Activated naive CD4-positive, alpha-beta T cell treated with anti-CD3 and anti-CD28 coated beads, Interleukin-2, amount 10 ng/mL, durations not matched to agents 7 days and 5 days (primary cell): Measurements from ENCODE around the gene ACAT2.
"Not testable (repeated sequence)": the region's sequence is repeated elsewhere in the genome, so short reads cannot be mapped to it uniquely, and the experiment has no call there.

Experiments
- CTCF ChIA-PET: fragments of 350-600 bp; sonication (Branson Sonifier 250); formaldehyde crosslinking; loops from one replicate; lab custom pipeline; 2021; ENCODE audit warnings: antibody characterized with exemption; lab: Charles Lee
- DNase-seq: peaks from one replicate; pipeline ENCODE4 v3.0.0-alpha.2; 2020
- H3K27ac Mint-ChIP-seq: one replicate; pipeline ENCODE4 v1.8.0; 2021; ENCODE audit warnings: mild to moderate bottlenecking, moderate library complexity, mixed read lengths
- H3K27me3 Mint-ChIP-seq: one replicate; pipeline ENCODE4 v1.8.0; 2021; ENCODE audit warnings: mild to moderate bottlenecking, mixed read lengths
- H3K36me3 Mint-ChIP-seq: one replicate; pipeline ENCODE4 v1.8.0; 2021; ENCODE audit warnings: mixed read lengths
- H3K4me1 Mint-ChIP-seq: one replicate; pipeline ENCODE4 v1.8.0; 2021; ENCODE audit warnings: mixed read lengths
- H3K4me3 Mint-ChIP-seq: one replicate; pipeline ENCODE4 v1.8.0; 2021; ENCODE audit warnings: mild to moderate bottlenecking, moderate library complexity, mixed read lengths
- H3K9me3 Mint-ChIP-seq: one replicate; pipeline ENCODE4 v1.8.0; 2021; ENCODE audit warnings: mixed read lengths

Gene ACAT2

DNA sequence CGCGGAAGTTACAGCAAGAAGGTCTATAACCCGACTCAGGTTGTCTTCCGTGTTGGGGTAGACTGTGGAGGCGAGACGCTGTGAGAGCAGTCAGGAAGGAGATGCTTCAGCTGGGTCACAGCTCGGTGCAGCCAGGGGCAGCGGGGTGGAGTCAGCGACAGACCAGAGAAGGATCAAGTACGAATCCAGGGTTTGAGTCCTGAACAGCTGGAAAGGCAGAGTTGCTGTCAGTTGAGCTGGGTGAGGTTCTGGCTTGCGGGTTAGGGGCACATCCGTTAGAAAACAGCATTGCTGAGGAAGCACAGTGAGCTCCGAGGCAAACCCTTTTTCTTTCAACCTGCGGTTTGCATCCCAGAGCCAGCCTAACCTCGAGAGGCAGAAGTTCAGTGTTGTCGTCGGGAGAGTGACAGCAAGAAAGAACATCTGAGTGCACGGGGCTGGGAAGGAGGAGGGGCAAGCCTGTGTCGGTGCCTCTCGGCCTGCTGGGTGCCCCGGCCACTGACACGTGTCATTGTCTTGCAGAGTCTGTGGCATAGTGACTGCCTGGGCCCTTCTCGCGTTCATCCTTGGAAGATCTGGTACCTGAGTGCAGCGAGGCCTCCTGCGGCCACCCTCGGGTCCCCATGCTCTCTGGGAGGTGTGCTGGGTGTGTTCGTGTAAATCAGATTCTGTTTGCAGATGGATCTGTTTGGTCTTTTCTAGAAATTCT, 58.2 kb downstream of the ACAT2 start:
- peaks cover 18% of the 10 kb centered on the region for H3K4me1 Mint-ChIP-seq

DNA sequence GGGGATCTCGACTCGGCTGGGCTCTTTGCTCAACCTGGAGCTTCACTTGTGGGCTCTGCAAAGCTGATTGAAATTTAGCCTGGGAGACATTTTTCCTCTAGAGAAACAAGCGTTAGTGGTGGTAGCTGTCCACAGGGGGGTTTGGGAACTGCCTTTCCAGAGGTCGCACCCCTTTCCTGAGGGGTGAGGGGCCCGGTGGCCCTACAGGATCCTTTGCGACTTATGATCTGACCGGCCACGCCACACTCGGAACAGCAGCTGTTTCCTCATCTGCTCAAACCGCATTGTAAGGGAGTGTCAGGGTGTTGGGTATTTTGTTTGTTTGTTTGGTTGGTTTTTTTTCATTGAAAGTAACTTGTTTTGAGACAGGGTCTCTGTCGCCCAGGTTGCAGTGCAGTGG, 59.3 kb downstream of the ACAT2 start:
- peaks cover 11% of the 10 kb centered on the region for H3K27me3 Mint-ChIP-seq
- CTCF ChIA-PET, result interaction anchor here (1.0 kb wide), 1 partner anchor 30 kb away, joined by 3 read pairs; the partner anchor contains the start of gene MRPL18
- peaks cover 18% of the 10 kb centered on the region for H3K4me1 Mint-ChIP-seq
- no peaks in the 10 kb centered on the region for H3K9me3 Mint-ChIP-seq
- no peaks in the 10 kb centered on the region for H3K36me3 Mint-ChIP-seq
- DNase-seq, result no peak
- H3K4me3 Mint-ChIP-seq, result no peak overlapping the region
- no peak overlapping the region for H3K27ac Mint-ChIP-seq

More for the DNA sequence above, 58.2 kb downstream of the ACAT2 start:
- H3K36me3 Mint-ChIP-seq, result no peaks in the 10 kb centered on the region
- no peaks in the 10 kb centered on the region for H3K9me3 Mint-ChIP-seq
- CTCF ChIA-PET, result interaction anchor here (0.9 to 1.0 kb wide), 2 partner anchors 29 to 104 kb away, joined by 3 read pairs; partner anchors contain the start of gene MRPL18
- H3K27me3 Mint-ChIP-seq, result peaks cover 11% of the 10 kb centered on the region
- H3K4me3 Mint-ChIP-seq, result peak overlapping the region; percentile 68
- peak; percentile 67 for DNase-seq
- H3K27ac Mint-ChIP-seq, result peak overlapping the region; percentile 92

DNA sequence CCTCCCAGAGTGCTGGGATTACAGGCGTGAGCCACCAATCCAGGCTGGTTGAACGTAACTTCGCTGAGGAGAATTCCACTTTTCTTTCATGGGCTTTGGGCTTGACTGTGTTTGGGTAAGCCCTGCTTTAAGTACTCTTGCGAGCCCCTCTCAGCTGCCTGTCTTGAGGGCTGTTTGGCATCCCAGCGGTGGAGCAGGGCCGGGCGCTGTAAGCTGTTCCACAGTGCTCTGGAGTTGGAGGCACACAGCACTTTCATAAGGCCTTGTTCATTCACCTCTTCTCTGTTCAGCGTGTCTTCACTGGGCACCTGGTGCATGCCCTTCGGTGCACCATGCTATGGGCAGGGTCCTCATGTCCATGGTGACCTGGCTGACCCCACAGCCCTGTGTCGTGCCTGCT, 59.9 kb downstream of the ACAT2 start:
- DNase-seq, result no peak
- Mint-ChIP-seq H3K27me3 (peaks cover 11% of the 10 kb centered on the region), H3K36me3 (no peaks in the 10 kb centered on the region), H3K4me3 (no peak overlapping the region), H3K27ac (no peak overlapping the region), H3K4me1 (peaks cover 18% of the 10 kb centered on the region), H3K9me3 (no peaks in the 10 kb centered on the region)
- CTCF ChIA-PET, result interaction anchor here (1.0 kb wide), 1 partner anchor 120 kb away, joined by 3 read pairs; no protein-coding TSS in a partner anchor

DNA sequence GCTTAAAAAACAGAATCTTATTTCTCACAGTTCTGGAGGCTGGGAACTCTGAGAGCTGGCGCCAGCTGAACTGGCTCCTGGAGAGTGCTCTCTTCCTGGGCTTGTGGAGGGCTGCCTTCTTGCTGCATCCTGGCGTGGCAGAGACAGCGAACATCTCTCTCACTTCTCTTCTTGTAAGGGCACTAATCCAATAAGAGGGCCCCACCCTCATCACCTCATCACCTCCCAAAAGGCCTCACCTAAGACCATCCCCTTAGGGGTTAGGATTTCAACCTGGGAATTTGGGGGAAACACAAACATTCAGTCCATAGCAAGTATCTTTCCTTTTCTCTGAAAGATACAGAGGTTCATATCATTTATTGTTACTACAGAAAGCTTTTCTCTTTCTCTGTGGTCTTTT, 62.1 kb downstream of the ACAT2 start:
- Mint-ChIP-seq H3K9me3 (no peaks in the 10 kb centered on the region), H3K4me3 (no peak overlapping the region), H3K27me3 (peaks cover 11% of the 10 kb centered on the region), H3K36me3 (no peaks in the 10 kb centered on the region), H3K4me1 (peaks cover 20% of the 10 kb centered on the region), H3K27ac (no peak overlapping the region)
- CTCF ChIA-PET, result no interaction called here
- DNase-seq, result no peak

DNA sequence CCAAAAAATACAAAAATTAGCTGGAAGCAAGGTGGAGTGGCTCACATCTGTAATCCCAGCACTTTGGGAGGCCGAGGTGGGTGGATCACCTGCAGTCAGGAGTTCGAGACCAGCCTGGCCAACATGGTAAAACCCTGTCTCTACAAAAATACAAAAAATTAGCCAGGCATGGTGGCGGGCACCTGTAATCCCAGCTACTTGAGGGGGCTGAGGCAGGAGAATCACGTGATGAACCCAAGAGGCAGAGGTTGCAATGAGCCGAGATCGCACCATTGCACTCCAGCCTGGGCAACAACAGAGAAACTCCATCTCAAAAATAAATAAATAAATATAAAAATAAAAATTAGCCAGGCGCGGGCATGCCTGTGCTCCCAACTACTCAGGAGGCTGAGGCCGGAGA, 62.8 kb downstream of the ACAT2 start:
- H3K9me3 Mint-ChIP-seq, CTCF ChIA-PET, DNase-seq, H3K36me3 Mint-ChIP-seq, H3K27ac Mint-ChIP-seq, H3K4me3 Mint-ChIP-seq: not testable (repeated sequence)
- H3K4me1 Mint-ChIP-seq, result peaks cover 18% of the 10 kb centered on the region
- peaks cover 11% of the 10 kb centered on the region for H3K27me3 Mint-ChIP-seq

DNA sequence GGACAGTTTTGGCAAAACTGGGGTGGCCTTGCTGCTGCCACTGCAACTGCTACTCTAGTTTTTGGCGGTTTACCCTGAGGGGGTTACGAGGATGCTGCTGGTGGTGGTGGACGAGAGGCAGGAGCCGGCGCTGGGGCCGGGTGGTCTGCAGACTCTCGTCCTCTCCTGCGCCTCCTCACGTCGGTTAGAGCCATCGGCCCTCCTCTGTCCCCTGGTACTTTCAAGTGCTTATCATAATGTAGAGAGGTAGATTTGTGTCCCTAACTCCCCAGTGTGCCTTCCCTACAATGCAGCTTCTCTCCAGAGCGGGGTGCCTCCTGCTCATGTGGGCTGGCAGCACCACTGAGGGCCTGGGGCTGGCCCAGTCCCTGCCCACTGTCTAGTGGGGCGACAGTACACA, 64.2 kb downstream of the ACAT2 start:
- Mint-ChIP-seq H3K9me3 (no peaks in the 10 kb centered on the region), H3K27me3 (peaks cover 21% of the 10 kb centered on the region), H3K4me1 (peaks cover 8% of the 10 kb centered on the region), H3K27ac (no peak overlapping the region), H3K36me3 (no peaks in the 10 kb centered on the region), H3K4me3 (no peak overlapping the region)
- DNase-seq, result no peak
- CTCF ChIA-PET, result no interaction called here

DNA sequence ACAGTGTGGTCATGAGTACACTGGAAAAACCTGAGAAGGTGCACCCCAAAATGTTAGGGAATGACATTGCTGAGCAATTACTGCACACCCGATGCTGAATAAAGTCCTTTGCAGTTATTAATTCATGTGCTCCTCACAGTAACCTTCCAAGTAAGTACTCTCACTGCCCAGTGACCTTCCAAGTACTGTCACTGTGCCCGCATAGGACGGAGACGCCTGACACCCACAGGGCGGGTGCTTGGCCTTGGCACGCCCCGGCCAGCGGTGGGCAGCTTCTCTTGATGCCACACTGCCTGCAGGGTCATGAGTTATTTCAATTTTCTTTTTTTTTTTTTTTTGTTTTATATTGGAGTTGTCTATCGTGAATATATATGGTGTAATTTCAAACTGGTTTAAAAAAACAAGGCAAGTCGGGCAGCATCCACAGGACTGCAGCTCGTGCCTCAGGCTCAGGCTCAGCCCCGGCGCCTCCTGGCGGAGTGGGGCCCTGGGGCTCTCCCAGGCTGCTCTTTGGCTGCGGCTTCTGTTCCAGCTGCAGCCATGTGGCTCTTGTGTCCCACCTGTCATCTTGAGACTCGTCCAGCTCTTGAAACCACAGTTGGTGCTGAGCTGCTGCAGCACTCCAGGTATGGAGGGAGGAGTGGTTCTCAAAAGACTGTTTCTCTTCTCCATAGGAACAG, 65.3 kb downstream of the ACAT2 start:
- H3K9me3 Mint-ChIP-seq, result no peaks in the 10 kb centered on the region
- peaks cover 7% of the 10 kb centered on the region for H3K4me1 Mint-ChIP-seq
- no peak for DNase-seq
- no peaks in the 10 kb centered on the region for H3K36me3 Mint-ChIP-seq
- no peak overlapping the region for H3K27ac Mint-ChIP-seq
- CTCF ChIA-PET, result no interaction called here
- H3K27me3 Mint-ChIP-seq, result peaks cover 30% of the 10 kb centered on the region
- H3K4me3 Mint-ChIP-seq, result no peak overlapping the region

DNA sequence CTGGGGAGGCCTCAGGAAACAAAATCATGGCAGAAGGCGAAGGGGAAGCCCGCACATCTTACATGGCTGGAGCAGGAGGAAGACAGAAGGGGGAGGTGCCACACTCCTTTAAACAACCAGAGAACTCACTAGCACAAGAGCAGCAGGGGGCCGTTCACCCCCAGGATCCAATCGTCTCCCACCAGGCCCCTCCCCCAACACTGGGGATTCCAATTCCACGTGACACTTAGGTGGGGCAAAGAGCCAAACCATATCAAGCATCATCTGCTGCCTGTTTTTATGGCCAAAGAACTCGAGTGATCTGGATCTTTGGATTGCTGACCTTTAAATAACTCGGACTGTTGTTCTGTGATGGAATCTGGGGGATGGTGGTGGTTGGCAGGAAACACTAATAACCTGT, 66.2 kb downstream of the ACAT2 start:
- CTCF ChIA-PET, result no interaction called here
- no peaks in the 10 kb centered on the region for H3K36me3 Mint-ChIP-seq
- no peak overlapping the region for H3K27ac Mint-ChIP-seq
- peaks cover 9% of the 10 kb centered on the region for H3K4me1 Mint-ChIP-seq
- no peak overlapping the region for H3K4me3 Mint-ChIP-seq
- H3K9me3 Mint-ChIP-seq, result no peaks in the 10 kb centered on the region
- DNase-seq, result no peak
- H3K27me3 Mint-ChIP-seq, result peaks cover 27% of the 10 kb centered on the region
